GM19351 (cell line): ENCODE measurements around the gene GALP.
"Not testable (repeated sequence)": the region's sequence is repeated elsewhere in the genome, so short reads cannot be mapped to it uniquely, and the experiment has no call there.

Source experiments
- ATAC-seq: cut with Tn5 transposase; IDR thresholded peaks from one replicate; pipeline ENCODE4 v1.9.1; 2021; ENCODE audit warnings: mild to moderate bottlenecking, moderate library complexity; ENCODE audit not compliant: unreplicated experiment

GALP gene

DNA sequence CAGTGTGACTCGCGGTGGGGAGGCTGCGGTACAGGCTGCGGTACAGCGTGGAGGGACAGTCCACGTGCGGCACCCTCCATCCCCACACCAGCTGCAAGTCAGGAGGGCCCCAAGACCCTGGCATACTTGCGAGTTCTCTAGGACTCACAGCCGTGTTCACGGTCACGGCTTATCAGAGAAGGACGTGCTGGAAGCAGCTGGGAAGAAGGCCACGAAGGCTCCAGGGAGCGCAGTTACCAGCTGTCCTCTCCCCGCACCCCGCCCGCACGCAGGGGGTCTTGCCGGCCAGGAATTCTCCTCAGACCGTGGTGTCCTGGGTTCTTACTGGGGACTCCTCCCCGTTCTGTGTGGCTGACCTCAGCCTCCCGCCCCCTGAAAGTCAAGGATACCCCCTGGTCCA lies 28.5 kb upstream of the GALP start:
- no peak for ATAC-seq

DNA sequence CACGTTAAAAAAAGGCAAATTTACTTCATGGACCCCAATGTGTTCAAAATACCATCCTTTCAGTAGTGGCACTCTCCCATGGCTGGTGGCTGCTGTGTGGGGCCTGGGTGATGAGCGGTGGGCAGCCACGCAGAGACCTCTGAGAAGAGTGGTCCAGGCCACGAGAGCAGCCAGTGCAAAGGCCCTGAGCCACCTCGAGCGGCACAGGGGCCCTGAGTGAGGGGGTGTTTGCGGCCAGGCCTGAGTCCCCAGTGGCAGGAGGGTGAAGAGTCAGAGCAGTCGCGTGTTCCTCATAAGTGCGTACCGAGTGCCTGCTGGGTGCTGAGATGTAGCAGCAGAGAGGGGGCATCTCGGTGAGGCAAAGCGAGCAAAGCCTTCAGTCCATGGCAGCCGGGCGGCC lies 27.7 kb upstream of the GALP start:
- no peak for ATAC-seq

DNA sequence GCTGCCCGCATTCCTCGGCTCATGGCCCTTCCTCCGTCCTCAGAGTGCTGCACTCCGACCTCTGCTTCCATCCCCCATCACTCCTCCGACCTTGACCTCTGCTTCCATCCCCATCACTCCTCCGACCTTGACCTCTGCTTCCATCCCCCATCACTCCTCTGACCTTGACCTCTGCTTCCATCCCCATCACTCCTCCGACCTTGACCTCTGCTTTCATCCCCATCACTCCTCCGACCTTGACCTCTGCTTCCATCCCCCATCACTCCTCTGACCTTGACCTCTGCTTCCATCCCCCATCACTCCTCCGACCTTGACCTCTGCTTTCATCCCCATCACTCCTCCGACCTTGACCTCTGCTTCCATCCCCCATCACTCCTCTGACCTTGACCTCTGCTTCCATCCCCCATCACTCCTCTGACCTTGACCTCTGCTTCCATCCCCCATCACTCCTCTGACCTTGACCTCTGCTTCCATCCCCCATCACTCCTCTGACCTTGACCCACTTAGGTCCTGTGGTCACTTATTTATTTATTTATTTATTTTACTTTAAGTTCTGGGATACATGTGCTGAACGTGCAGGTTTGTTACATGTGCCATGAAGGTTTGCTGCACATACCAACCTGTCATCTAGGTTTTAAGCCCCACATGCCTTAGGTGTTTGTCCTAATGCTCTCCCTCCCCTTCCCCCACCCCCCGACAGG lies 26.7 kb upstream of the GALP start:
- ATAC-seq = not testable (repeated sequence)

DNA sequence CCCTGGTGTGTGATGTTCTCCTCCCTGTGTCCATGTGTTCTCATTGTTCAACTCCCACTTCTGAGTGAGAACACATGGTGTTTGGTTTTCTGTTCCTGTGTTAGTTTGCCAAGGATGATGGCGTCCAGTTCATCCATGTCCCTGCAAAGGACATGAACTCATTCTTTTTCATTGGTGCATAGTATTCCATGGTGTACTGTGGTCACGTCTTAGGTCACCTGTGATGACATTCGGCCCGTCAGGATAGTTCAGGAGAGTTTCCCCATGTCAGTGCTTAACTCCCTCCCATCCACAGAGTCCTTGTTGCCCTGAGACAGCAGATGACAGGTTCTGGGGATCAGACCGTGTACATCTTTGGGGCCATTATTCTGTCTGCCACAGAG lies 26.2 kb upstream of the GALP start:
- no peak for ATAC-seq

DNA sequence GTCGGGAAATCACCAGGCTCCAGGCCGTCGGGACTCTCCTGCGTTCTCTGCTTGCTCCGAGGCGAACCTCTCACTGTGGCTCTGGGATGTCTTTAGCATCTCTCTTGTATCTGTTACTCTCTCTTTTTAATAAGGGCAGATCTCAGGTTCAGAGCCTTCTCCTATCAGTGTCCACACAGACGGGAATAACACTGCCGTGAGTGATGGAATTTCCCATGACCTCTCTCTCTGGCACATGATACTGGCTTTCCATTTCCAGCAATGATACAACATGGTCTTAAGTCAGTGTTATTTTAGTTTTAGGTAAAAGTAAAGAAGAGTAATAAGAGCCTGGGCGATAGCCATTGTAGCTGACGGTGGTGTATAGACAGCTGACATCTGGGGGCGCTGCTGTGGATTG lies 25.4 kb upstream of the GALP start:
- no peak for ATAC-seq

DNA sequence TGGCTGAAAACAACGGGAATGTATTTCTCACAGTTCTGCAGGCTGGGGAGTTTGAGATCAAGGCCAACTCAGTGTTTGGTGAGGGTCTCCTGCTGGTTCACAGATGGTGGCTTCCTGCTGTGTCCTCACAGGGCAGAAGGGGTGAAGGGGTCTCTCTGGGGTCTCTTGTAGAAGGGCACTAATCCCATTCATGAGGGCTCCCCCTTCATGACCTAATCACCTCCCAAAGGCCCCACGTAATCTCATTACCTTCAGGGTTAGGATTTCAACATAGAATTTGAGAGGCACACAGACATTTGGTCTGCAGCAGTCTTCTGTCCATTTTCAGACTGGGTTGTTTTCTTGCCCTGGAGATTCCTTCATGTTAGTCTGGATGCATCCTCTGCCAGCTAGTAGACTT lies 23.2 kb upstream of the GALP start:
- no peak for ATAC-seq

DNA sequence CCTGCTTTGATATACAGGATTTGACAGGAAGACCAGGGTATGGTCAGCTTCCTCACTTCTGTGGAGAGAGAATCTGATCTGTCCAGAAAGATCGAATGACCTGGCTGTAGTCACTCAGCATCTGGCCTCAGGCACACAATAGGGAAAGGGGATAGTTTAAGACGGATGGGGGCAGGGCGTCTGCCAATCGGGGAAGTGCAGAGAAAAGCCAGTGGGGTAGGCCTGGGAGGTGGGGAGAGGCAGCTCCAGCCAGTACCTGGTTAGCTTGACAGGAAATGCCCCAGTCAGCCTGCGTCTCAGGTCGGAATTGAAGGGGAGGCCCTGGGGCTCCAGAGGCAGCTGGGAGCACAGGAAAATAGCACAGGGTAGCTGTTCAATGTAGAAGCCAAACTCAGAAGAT lies 22.3 kb upstream of the GALP start:
- ATAC-seq = no peak

DNA sequence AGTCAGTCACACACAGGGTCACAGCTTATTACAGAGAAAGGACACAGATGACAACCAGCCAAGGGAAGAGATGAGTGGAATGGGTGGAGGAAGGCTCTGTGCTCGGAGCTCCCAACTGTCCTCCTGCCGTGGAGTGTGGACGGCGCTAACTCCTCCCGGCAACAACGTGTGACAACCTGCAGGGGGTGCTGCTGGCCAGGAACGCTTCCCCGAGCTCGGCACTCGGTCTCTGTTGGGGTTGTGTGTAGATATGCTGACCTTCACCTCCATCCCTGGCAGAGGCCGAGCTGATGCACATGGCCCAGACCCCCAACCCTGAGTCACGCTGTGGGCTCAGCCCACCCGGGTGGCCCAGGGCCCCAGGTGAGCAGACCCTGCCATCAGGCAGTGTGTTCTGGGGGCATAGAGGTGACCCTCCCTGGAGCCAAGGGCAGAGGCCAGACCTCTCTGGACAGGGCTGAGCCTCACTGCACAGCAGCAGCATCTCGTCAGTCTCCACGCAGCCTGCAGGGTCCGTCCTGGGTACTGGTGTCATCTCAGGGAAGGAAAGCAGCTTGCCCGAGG lies 20.6 kb upstream of the GALP start:
- no peak for ATAC-seq

DNA sequence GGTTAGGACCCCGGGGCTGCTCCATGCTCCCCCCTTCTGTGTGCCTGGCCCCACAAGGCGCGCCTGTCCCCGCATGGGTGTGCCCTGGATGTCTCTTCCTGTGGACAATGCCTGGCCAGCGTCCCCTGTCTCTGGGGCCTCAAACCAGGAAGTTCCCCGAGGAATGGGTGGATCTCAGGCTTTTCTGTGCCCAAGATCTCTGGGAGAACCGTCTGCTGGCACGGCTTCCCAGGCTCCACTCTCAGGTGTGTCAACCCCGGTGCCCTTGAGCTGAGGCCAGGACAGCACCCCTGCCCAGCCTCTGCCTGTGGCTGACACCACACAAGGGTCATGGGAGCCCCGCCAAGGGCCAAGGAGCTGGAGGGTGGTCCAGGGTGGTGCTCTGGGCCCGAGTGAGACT lies 19.0 kb upstream of the GALP start:
- no peak for ATAC-seq

DNA sequence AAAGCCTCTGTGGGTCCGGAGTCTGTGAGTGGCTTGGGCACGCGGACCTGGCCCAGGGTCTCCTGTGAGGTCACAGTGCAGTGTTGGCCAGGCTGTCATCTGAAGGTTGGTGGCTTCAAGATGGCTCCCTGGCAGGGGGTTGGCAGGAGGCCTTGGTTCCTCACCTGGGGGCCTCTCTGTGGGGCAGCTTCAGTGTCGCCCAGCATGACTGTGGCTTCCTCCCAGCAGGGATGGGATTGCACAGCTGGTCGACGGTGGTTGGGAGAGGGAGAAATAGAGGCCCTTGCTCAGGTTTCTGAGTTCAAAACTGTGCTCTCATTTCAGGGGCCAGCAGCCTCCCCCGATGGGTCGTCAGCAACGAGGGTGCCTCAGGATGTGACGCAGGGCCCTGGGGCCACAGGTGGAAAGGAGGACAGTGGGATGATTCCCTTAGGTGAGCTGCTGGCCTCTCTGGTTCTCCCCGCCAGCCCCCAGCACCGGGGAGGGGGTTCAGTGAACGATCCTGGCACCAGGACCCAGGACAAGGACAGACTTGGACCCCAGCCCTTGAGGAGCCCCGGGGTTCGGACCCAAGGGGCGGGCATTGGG lies 17.5 kb upstream of the GALP start:
- ATAC-seq = no peak

DNA sequence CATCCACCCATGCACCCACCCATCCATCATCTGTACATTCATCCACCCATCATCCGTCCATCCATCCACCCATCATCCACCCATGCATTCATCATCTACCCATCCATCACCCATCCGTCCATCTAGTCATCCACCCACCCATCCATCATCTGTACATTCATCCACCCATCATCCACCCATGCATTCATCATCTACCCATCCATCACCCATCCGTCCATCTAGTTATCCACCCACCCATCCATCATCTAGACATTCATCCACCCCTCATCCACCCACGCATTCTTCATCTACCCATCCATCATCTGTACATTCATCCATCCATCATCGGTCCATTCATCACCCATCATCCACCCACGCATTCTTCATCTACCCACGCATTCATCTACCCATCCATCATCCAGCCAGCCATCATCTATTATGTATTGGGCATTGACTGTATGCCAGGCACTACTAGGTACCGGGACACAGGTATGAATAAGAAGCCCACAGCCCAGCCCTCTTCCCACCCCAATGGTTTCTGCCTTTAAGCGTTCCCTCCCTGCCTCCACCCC lies 16.7 kb upstream of the GALP start:
- no peak for ATAC-seq

DNA sequence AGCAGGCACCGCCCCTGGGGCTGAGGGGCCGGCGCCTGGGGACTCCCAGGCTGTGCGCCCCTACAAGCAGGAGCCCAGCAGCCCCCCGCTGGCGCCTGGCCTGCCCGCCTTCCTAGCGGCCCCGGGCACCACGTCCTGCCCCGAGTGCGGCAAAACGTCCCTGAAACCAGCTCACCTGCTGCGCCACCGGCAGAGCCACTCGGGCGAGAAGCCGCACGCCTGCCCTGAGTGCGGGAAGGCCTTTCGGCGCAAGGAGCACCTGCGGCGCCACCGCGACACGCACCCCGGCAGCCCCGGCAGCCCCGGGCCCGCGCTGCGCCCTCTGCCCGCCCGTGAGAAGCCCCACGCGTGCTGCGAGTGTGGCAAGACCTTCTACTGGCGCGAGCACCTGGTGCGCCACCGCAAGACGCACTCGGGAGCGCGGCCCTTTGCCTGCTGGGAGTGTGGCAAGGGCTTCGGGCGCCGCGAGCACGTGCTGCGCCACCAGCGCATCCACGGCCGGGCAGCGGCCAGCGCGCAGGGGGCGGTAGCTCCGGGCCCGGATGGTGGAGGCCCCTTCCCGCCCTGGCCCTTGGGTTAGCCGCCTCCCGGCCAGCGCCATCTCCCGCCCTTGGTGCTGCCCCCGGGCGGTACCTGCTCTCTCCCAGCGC lies 16.1 kb upstream of the GALP start:
- ATAC-seq = no peak

DNA sequence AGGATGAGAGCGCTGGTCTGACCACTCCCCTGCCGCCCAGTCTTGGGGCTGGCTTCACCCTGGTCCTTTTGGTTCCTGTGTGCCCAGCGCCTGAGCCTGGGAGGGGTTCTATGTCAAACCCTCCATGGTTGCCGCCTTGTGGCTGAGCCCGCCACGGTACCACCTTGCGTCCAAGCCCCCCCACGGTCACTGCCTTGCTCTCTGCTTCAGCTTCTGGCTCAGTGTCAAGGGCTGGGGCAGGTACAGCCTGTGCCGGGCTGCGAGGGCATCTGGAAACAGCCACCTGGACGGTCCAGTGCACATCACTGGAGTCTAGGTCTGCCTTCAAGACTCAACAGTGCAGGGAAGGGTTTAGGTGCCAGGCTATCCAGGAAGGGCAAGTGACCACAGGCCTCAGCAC lies 14.3 kb upstream of the GALP start:
- no peak for ATAC-seq

DNA sequence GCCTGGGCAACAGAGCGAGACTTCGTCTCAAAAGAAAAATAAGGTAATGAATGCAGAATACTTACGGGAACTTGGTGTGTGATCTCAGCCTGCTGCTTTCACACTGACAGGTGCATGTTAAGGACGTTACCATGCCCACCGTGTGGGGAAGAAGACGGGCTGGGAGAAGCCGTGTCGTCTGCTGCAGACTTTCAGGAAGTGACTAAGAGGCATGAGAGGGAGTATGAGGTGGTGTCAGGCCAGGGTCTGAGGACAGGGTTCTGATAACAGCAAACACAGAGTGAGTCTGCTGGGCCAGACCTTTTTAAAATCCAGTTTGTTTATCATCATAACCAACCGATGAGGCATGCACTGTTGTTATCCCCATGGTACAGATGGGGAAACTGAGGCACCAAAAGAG lies 13.6 kb upstream of the GALP start:
- ATAC-seq = no peak

DNA sequence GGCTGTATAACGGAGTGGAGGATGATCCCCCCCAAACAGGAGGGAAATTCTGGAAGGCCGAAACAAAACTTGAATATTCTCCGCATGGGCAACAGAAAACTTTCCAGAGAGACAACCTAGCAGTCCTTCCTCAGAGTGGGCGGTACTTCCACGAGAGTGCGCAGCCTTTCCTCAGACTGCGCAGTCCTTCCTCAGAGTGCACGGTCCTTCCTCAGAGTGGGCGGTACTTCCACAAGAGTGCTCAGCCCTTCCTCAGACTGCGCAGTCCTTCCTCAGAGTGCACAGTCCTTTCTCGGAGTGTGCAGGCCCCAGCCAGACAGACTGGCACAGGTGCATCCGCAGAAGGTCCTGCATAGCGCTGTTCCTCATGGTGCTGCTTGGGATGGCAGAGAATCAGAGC lies 12.7 kb upstream of the GALP start:
- ATAC-seq = no peak

DNA sequence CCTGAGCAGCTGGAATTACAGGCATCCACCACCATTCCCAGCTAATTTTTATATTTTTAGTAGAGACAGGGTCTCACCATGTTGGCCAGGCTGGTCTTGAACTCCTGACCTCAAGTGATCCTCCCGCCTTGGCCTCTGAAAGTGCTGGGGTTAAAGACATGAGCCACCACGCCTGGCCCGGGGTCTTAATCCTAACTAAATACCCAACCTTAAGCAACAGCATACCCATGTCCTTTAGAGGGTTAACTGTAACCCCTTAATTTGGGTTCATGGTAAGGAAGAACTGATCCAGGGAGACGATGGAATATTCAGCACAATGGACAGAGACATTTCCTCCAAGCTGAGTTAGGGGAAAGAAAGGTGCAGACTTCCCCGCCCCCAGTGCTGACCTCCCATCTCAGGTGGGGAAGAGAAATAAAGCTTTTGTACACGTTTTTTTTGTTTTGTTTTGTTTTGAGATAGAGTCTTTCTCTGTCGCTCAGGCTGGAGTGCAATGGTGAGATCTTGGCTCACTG lies 8.7 kb upstream of the GALP start:
- ATAC-seq = no peak

DNA sequence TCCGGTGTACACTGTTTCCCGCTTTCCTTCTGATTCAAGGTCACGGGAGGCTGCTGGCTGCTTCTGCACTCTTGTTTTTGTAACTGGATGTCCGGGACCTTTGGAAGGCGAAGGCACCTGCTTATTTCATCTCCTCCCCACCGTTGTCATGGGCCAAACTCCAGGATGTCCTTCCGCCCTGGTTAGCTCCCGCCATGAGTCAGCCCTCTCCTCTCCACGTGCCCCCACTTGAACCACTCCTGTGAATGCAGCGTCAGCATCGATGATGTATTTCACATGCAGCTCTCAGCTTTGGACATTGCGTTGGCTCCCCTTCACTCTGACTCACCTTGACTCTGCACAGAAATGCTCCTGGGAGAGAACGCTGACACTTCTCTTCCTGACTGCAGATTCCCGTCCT lies 5.5 kb upstream of the GALP start:
- ATAC-seq = no peak

DNA sequence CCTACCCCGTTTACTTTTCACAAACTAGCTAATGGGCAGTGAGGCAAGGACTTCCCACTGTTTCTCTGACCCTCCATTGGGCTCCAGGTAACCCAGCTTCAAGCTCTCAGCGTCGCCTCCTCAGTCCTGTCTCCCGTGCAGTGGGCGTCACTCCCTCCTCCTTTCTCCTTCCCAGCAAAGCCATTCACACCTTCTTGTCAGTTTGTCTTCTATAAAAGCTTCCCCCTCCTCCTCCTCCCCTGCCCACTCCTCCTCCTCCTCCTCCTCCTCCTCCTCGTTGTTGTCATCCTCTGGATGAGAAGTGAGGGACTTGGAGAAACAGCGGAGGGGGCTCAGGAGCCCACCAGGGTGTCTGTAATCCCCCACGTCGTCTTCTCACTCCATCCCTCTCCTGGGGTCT lies 1.7 kb upstream of the GALP start:
- ATAC-seq = no peak

DNA sequence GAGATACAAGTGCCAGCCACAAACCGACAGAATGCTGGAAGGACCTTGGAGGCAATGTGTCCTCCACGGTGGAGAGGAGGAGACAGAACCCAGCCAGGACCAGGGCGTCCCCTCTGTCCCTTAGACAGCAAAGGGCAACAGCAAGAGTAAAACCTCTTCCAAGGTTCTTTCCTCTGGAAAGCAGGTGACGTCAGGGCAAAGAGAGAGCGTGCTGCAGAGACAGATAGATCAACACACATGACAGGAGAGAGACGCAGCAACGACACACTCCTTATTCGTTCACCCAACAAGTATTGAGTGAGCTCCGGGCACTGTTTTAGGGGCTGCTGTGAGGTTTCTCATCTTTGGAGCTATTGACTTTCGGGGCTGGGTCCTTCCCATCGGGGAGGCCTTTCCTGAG lies 1.3 kb upstream of the GALP start:
- no peak for ATAC-seq

DNA sequence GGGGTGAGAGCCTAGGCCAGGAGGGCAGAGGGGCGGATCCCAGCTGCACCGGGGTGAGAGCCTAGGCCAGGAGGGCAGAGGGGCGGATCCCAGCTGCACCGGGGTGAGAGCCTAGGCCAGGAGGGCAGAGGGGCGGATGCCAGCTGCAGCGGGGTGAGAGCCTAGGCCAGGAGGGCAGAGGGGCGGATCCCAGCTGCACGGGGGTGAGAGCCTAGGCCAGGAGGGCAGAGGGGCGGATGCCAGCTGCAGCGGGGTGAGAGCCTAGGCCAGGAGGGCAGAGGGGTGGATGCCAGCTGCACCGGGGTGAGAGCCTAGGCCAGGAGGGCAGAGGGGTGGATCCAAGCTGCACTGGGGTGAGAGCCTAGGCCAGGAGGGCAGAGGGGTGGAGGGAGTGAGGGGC lies 502 bp downstream of the GALP start:
- ATAC-seq = not testable (repeated sequence)

DNA sequence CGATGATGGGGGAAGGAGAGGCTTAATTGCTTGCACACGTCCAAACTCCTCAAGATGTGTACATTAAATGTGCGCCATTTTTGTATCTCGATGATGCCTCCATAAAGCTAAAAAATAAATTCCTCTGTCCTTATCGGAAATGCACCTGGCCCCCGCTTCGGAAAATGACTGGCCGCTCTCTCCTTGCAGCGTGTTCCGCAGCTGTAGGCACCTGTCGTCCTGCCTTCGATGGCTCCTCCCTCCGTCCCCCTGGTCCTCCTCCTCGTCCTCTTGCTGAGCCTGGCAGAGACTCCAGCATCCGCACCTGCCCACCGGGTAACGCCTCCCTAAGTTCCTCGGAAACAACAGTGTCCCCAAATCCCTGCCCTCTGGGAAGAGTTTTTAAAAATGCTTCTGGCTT lies 1.1 kb downstream of the GALP start:
- ATAC-seq = no peak
